ENCODE results near the gene GFRA1.

GFRA1 gene

DNA sequence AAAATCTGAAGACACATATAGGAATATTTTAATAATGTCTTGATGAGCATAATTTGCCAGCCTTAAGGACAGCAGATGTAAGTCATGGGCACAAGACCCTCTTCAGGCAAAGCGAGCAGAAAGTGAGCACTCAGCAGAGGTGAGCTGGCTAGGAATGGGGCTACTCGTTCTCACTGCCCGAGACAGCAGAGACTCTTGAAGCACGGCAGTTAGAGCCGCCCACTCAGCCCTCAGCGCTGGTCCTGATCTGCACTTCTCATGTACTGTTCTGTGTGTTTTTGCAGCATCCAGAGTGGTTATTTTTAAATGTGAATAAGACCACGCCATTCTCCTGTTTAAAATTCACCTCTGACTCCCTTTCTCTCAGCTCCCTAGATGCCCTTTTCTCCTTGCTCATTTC, 65.3 kb downstream of the GFRA1 start:
- no peak overlapping the region for H3K4me3 ChIP-seq (ENCODE audit: control insufficient read depth, low read depth, low read length)
- DNase-seq (ENCODE audit: low read depth): no peak
- TF ChIP-seq, protein P1, sequence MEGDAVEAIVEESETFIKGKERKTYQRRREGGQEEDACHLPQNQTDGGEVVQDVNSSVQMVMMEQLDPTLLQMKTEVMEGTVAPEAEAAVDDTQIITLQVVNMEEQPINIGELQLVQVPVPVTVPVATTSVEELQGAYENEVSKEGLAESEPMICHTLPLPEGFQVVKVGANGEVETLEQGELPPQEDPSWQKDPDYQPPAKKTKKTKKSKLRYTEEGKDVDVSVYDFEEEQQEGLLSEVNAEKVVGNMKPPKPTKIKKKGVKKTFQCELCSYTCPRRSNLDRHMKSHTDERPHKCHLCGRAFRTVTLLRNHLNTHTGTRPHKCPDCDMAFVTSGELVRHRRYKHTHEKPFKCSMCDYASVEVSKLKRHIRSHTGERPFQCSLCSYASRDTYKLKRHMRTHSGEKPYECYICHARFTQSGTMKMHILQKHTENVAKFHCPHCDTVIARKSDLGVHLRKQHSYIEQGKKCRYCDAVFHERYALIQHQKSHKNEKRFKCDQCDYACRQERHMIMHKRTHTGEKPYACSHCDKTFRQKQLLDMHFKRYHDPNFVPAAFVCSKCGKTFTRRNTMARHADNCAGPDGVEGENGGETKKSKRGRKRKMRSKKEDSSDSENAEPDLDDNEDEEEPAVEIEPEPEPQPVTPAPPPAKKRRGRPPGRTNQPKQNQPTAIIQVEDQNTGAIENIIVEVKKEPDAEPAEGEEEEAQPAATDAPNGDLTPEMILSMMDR (IDR thresholded peaks at IDR 0.05; ENCODE audit: control insufficient read depth, insufficient read depth, low read depth, low read length, missing control alignments): no peak

DNA sequence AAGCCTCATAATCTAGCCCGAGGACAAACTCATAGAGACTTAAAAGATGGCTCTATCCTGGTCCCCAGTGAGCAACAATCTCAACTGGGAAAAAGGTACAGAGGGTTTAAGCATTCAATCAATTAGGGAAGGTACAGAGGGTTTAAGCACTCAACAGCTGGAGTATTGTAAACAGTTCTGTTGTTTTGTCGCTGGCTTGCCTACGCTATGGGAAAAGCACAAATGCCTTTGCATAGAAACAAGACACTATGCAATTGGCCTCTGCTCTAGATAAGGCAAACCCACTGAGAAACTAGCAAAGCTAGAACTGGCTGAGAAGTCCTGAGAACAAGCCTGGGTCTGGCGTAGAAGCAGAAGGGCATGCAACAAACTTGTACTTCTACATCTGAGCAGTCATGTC, 69.3 kb downstream of the GFRA1 start:
- no peak for DNase-seq (ENCODE audit: low read depth)
- TF ChIP-seq, protein P1 (IDR thresholded peaks at IDR 0.05; ENCODE audit: control insufficient read depth, insufficient read depth, low read depth, low read length, missing control alignments): no peak
- no peak overlapping the region for H3K4me3 ChIP-seq (ENCODE audit: control insufficient read depth, low read depth, low read length)

DNA sequence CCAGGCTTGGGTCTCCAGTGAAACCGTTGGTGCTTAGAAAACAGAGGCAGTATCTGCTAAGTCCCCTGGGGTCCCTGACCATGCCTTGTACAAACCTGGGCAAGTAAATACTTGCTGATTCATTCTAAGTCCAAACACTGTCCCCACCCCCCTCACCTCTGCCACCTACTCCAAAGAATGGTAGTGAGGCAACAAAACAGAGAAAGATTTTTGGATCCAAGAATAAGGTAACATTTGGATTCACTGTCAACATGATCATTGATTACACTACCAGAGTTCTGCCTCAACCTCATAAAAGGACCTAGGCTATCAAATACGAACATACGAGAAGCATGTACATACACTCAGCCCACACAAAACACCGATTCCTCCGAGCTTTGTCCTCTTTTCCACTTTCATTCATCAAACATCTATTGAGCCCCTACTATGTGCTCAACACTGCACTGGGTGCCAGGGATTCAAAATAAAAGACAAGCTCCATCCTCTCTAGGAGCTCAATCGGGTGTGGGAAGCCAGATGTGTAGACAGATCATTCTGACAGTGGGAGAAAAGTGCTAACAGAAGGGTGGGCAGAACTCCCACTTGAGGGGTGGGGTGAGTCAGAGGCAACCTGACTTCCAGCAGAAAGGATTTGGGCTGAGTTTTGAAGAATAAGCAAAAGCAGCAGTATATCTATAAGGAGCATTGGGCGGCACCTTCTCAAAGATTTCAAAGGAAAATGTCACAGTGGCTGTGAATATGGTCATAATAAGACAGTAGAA, 71.2 kb downstream of the GFRA1 start:
- TF ChIP-seq, protein P1 (IDR thresholded peaks at IDR 0.05; ENCODE audit: control insufficient read depth, insufficient read depth, low read depth, low read length, missing control alignments): no peak
- DNase-seq (ENCODE audit: low read depth): no peak
- H3K4me3 ChIP-seq (ENCODE audit: control insufficient read depth, low read depth, low read length): no peak overlapping the region

DNA sequence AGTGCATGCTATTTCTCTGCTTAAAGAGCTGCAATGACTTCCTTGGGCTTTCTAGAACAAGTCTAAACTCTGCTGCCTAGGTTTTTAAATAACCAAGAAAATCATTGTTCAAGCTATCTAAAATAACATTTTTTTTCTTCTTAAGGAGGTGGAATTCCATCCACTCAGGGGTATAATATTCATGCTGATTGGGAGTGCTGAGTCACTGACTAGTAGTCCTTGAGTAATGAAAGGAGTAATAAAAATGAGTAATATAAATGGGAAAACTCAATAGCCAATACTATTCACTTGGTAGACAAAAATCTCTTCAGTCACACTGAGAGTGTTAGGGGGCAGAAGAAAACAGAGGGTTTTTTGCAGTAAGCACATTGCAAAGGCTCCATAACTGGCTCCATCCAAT, 72.0 kb downstream of the GFRA1 start:
- TF ChIP-seq, protein P1 (IDR thresholded peaks at IDR 0.05; ENCODE audit: control insufficient read depth, insufficient read depth, low read depth, low read length, missing control alignments): no peak
- H3K4me3 ChIP-seq (ENCODE audit: control insufficient read depth, low read depth, low read length): no peak overlapping the region
- DNase-seq (ENCODE audit: low read depth): peak; percentile 13

DNA sequence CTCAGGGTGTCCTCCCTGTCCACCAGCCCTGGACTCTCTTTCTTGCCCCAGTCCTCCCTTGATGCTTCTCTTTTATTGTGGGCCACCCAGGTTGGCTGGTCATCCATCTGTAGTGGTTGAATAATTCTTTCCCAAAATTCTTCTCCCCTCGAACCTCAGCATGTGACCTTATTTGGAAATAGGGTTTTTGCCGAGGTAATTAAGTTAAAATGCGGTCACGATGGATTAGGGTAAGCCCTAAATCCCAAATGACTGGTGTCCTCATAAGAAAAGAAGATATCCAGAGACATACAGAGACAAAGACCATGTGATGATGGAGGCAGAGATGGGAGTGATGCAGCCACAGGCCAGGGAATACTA, 74.3 kb downstream of the GFRA1 start:
- no peak for DNase-seq (ENCODE audit: low read depth)
- TF ChIP-seq, protein P1 (IDR thresholded peaks at IDR 0.05; ENCODE audit: control insufficient read depth, insufficient read depth, low read depth, low read length, missing control alignments): no peak
- no peak overlapping the region for H3K4me3 ChIP-seq (ENCODE audit: control insufficient read depth, low read depth, low read length)

DNA sequence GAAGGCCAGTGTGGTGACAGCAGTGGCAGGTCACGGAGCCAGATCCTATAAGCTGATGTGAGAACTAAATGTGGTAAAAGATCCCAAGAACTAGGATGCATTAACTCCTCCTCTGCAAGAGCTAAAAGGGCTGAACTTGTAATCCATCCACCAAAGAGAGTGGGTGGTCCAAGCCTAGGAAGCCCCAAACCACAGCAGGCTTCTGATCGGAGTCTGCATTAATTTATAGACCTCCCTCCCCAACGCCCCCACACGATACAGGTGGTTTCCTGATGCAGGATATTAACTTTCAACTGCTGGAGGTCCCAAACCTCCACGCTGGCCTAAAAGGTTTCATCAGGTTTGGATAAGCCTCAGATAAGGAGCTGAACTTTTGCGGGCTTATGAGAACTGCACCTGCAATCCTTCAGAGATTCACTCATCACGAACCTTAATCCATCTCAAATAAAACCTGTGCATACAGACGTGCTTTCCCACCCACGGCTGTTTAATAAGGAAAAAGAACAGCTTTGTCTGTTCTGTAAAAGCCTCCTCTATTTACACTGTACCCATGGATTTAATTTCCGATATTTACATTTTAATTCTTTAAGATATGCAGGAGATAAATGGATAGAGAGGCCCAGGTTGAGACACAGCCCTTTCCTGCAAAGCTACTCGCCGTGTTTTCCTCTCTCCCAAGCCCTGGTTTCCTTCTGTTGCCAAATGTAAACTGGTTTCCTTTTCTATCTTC, 74.9 kb downstream of the GFRA1 start:
- TF ChIP-seq, protein P1 (IDR thresholded peaks at IDR 0.05; ENCODE audit: control insufficient read depth, insufficient read depth, low read depth, low read length, missing control alignments): no peak
- H3K4me3 ChIP-seq (ENCODE audit: control insufficient read depth, low read depth, low read length): no peak overlapping the region
- no peak for DNase-seq (ENCODE audit: low read depth)
